ENCODE data around the gene TLE3. TPM values are rescaled to one million over a fixed set of nuclear protein-coding genes. Genes with fewer than 3 reads are reported as not detected.
"Not testable (repeated sequence)": the region's sequence is repeated elsewhere in the genome, so short reads cannot be mapped to it uniquely, and the experiment has no call there.

Gene TLE3
- 32.5 TPM for polyA plus RNA-seq (ENCODE audit: insufficient read length)

DNA sequence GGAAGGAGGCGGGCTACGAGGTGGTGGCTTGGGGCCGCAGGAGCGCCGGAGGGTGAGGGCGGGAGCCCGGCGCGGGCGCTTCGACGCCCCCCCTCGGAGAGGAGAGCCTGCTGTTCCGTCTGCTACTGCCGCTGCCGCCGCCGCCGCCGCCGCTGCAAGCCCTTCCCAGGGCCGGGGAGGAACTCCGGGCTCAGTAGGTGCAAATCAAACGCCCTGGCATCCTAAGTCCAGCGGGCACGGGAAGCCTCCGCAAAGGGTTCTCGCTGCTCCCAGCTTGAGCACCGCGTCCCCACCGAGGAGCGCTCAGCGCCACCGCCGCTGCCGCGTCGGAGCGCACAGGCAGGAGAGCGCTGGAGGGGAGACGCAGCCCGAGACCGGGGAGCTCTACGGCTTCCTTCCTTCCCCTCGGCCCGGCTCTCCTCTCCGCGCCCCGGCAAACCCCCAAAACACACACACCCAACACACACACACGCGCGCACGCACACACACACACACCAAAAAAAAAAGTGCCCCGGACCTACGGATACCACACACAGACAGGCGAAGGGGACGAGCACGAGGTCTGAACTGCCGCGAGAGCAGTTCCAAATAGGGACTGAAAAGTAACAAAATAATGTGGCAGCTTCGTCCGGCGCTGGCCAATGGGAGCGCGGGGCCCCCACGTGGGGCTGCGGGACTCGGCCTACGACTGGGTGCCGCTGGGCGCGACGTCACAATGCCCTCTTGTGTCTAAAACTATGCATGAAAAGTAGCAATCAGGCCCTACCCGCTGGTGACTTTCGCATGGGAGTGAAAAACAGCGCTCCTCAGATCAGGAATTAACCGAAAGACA is at the start of gene TLE3:
TLE3 (minus strand) TSS at position 597 of the 832 bp plus-strand sequence. CDS start 1,119 bp downstream, outside the sequence.
- DNase-seq = peak; percentile 98

DNA sequence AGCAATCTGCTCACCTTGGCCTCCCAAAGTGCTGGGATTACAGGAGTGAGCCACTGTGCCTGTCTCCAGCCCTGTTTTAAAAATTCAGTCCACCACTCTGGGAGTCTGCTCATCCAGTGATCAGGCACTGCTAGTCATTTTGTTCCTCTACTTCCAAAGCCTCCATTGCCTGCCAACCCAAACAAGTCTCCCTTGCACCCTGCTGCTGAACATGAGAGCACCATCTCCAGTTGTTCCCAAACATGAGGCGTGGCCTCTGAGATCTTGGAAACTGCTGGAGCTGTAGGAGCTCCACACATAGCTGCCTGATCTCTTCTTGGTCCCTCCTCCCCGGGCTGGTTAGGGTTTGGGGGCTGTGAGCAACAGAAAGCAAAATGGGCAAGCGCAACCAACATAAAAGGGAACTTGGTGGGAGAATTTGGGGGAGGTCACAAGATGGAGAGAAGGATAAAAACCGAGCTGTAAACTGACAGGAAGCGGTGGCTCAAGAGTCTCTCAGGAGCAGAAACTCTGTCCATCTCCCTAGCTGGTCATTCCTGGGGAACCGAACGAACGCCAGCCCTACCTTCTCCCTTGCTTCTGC is 49.6 kb upstream of the TLE3 start:
- no peak for DNase-seq

DNA sequence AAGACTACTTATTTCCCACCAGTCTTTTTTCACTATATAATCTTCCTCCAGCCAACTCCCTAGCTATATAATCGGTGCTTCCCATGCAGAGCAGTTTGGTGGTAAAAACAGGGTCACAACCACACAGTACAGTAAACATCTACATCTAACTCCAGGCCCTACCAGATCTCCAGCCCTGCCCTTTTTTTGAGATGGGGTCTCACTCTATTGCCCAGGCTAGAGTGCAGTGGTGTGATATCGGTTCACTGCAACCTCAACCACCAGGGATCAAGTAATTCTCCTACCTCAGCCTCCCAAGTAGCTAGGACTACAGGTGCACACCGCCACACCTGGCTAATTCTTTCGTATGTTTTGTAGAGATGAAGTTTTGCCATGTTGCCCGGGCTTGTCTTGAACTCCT is 49.1 kb upstream of the TLE3 start:
- DNase-seq = no peak

DNA sequence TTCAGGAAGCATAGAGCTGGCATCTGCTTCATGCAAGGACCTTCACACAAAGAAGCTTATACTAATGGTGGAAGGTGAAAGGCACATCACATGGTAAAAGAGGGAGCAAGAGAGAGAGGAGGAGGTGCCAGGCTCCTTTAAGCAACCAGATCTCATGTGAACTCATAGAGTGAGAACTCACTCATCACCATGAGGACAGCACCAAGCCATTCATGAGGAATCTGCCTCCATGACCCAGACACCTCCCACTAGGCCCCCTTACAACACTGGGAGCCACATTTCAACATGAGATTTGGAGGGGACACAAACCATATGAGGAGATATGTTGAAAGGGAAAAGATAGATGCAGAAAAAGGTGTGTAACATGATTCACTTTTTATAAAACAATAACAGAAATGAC is 48.4 kb upstream of the TLE3 start:
- no peak for DNase-seq

DNA sequence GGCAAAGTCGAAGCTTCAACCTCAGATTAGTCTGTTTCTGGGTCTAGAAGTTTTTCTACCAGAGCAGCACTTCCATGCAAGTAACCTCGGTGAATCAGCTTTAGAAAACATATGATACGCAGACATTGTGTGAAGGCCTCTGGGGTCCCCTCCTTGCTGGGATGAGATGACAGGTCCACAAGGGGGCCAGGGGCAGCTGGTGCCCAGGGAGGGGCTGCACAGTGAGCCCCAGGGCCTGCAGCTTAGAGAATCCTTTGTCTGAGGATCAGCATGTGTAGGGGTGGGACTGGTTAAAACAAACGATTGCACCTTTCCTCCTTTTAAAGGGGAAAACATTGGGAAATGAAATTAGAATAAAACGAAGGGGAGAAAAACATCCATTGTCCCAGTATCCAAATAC is 47.5 kb upstream of the TLE3 start:
- DNase-seq = no peak

DNA sequence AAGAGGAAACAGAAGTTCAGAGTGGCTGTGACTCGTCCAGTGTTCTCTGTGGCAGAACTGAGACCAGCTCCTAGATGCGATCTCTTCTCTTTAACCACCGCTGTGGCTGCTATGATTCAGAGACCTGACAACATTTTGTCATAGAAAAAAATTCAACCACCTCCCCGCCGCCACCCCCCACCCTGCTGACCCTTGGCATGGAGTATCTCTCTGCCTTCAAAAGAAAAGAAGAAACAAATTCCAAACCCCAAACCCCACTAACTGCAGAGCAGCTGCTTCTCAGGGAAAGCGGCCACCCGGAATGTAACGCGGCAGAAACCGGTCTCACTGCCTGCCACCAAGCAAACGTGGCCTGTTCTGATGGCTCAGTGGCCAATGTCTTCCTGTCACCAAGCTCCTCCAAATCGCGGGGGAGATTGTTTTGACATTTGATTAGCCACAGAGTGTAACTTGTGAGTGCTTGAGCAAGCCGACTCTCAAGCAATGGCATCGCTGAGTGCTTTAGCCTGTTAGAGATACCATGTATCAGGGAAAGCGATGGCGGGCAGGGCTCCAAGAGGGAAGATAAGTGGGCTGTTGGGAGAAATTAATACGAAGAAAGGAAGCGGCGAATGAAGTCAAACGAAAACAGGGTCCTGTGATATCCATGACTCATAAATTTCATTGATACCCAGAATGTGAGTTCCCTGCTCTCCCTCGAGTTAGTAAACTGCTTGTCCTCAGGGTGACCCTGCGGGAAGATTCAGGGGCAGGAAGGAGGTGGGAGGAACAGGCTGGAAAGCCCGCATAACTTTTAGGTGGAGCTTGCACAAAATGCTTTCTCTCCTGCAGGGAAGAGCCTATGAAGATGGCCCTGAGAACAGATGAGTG is 44.8 kb upstream of the TLE3 start:
- DNase-seq = no peak

DNA sequence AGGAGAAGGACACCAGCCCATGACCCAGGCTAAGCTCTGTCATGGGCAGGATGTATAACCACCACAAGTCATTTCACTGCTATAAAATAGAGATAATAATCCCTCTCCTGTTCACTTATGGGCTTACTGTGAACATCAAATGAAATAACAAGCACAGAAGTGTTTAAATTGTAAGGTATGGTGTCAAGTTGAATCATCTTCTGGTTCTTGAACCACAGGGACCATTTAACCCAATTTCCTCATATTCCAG is 44.3 kb upstream of the TLE3 start:
- DNase-seq = no peak

DNA sequence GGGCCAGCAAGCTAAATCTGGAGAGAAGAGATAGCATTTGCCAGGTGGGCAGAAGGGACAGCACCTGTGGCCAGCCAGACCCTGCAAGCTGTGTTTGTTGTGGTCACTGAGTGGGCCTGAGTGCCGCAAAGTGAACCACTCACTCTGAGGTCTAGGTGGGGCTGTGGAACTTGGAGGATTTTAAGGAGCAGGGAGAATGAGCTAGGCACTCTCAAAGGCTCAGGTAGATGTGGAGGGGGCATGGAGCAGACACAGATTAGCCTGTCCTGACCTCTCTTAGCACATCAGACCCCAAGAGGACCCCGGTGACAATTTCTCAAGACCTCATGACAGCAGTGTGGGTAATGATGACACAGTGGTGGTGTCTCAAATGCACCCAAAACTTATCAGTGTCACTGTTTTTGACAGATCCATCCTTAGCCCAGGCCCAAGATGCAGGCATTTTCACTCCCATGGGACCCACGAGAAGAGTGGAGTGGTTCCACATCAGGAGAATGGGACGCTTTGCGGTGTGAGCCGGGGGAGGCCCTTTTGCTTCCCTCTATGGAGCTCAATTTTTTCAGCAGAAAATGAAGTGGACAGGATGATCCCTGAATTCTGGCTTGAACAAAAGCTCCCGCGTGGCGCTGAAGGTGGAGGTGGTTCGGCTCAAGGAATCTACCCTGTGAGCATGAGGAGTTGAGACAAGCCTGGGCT is 43.8 kb upstream of the TLE3 start:
- no peak for DNase-seq

DNA sequence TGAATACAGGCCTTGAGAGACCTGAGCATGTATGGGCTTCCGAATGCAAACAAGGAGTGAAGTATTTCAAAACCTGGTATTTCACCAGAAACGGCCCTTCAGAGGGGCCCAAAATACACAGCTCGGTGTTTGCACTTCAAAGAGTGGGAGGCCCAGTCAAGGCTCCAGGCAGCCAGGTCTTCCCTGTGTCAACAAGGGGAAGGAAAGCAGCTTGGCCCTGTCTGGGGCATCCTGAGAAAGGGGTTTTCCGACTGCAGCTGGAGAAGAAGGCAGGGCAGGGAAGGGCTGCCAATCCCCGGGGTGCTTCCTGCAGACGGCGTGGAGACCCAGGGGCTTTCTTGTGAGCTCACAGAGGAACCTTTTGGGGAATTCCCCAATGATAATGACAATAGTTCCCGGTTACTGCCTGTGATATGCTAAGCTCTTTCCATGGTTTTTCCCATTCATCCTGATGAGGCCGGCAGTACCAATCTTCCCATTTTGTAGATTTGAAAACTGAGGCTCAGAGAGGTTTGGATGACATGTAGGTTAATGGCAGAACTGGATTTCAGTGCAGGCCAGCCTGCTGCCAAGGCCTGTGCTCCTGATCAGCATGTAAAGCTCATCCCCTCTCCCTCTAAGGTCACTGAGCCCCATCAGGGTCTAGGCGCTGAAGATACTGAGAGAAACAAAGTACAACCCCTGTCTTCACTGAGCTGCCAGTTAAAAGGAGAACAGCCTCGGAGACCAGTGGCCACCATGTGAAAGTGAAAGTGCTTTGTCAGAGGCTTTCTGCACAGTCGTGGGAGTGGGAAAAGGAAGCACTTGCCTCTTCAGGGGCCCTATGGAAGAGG is 43.0 kb upstream of the TLE3 start:
- no peak for DNase-seq

DNA sequence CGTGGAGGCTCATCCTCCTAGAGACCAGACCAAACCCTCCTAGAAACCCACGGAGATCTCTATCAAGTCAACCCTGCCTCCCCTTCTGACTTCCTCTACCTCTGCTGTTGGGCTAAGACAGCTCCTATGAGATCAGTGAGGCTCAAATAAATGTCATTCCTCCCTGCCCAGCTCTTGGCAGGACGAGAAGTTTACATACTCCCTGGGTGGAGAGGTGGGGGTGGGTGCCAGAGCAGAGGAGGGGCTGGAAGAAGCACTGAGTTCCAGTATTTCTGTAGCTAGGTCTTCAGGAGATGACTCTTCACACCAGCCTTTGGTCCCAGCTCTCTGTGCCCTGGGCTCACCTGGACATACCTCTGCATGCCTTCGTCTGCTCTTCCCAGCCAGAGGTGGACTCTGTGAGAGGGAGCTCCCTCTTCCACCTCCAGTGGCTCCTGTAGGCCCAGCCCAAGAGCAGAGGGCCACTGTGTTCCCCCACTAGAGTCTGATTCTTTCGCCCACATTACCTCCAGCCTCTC is 42.4 kb upstream of the TLE3 start:
- no peak for DNase-seq

DNA sequence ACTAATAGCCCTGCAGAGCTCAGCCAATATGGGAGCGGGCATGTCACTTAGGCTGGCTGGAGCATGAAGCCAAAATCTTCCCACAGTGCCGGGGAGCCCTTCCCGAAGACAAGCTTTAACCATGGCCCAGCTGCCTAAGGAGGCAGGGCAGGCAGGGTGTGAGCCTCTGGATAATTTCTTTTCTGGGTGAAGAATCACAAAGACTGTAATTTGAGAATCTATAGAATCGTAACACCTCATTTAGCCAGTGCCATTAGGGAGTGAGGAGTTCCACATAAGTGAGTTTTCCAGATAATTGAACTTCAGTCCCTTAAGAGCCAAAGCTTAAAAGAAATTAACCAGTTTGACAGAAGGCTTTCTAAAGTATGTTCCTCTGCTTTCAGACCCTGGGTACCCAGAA is 40.2 kb upstream of the TLE3 start:
- DNase-seq = no peak

DNA sequence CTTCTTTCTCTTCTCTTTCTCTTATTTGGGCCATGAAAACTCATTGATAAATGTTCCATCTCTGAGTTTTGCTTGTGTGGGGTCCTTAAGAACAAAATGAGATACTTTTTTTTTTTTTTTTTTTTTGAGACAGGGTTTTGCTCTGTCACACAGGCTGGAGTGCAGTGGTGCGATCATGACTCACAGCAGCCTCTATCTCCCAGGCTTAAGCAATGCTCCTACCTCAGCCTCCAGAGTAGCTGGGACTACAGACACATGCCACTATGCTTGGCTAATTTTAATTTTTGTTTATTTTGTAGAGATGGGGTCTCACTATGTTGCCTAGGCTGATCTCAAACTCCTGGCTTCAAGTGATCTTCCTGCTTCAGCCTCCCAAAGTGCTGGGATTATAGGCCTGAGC is 39.3 kb upstream of the TLE3 start:
- DNase-seq = not testable (repeated sequence)

DNA sequence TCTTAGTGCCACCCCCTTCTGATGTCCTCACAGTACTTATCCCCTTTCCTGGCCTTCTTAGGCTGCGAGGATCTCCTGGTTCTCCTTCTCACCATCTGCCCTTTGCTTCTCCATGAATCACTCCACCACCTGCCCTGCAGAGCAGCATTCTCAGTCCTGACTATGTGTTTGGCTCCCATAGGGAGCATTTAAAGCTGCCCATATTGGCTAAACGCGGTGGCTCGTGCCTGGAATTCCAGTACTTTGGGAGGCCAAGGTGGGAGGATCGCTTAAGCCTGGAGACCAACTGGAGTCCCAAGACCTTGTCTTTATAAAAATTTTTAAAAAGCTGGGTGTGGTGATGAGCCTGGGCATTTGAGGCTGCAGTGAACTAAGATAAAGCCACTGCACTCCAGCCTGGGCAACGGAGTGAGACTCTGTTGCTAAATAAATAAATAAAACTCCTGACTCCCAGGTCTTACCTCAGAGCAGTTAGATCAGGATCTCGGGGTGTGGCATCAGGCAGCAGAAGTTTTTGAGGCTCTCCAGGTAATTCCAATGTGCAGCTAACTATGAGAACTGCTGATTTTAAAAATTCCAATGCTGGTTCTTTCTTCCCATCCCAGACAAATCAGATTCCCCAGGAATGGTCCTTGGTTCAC is 36.2 kb upstream of the TLE3 start:
- DNase-seq = no peak

DNA sequence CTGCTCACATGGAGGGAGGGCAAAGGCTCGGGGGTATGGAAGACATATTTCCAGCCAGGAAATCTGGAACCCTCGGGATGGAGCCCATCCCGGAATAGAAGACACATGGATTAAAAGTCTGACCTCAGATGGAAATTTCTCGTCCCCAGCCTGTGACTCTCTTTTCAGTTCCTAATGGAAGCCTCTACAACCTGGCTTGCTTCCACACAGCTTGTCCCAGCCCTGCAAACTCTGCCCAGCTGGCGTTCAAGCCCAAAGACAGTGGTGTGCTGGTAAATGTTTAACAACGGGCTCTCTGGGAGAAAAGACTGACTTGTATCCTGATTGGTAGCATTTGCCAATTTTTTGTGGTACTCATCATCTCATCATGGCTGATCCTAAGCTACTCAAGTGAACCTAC is 35.6 kb upstream of the TLE3 start:
- no peak for DNase-seq

DNA sequence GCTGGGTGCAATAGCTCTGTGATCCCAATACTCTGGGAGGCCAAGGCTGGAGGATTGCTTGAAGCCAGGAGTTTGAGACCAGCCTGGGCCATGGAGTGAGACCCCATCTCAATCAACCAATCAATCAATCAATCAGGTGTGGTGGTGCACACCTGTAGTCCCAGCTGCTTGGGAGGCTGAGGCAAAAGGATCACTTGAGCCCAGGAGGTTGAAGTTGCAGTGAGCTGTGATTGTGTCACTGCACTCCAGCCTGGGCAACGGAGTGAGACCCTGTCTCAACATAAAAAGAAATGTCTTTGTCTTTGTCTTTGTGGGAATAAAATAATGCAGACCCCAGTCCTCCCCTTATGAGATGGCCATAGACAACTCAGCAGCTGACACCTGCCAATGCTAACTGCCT is 34.9 kb upstream of the TLE3 start:
- DNase-seq = no peak

DNA sequence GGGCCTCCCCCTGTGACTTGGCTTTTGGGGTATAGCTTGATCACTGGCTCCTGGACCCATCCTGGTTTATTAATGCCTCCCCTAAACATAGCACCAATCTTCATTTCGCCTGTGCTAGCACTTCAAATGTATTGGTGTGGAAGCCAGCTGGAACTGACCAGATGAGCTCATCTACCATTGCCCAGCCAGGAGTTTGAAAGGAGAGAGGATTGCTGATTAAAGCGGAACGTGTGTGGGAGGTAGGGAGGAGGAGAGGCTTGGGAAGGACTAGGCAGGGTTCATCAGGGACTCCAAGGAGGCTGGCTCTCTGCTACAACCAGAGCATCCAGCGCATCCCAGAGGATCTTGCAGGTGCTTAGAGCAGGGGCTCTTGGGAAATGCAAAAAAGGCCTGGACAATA is 34.4 kb upstream of the TLE3 start:
- peak; percentile 74 for DNase-seq

DNA sequence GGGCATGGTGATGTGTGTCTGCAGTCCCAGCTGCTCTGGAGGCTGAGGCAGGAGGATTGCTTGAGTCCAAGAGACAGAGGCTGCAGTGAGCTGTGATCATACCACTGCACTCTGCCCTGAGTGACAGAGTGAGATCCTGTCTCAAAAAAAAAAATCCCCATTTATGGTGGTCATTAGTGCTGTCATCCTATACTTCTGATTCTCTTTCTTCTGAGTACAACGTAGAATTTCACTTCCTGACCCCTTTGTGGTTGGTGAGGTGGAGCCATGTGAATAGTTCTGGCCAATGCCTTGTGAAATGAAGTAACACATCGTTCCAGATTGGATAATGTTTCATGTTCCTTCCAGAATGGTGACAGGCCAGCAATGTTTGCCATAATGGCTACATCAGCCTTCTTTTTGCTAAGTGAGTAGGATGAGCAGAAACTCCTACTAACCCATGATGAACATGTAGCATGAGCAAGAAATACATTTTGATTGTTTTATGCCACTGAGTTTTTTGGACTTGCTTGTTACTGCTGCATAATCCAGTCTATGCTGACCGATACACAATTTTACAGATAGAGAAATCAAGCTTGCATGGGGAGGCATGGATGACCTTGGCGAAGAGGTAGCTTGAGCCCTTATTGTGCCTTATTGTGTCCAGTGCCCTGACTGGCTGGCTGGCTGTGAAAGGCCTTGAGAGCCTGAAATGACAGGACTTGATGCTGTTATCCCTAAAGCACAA is 30.9 kb upstream of the TLE3 start:
- no peak for DNase-seq

DNA sequence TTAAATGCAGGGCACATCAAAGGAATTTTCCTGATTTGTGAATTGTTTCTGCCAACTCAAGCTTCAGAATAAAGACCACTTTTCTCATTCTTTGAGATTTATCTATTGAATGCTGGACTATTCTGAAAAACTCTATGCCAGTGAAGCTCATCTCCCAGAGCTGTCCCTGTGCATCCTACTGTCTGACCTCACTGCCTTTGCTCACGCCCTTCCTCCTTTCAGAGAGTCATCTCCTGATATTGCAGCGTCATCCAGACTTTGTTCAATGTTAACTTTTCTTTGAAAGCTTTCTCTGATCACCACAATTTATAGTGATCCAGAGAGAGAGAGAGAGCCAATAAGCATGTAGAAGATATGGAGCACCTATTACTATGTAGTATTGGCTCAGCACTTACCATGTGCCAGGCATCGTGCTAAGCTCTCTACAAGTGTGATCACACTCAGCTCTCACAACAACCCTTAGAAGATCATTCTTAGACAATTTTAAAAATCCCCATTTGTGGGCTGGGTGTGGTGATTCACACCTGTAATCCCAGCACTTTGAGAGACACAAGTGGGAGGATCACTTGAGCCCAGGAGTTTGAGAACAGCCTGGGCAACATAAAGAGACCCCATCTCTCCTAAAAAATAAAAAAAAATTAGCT is 30.2 kb upstream of the TLE3 start:
- DNase-seq = no peak

DNA sequence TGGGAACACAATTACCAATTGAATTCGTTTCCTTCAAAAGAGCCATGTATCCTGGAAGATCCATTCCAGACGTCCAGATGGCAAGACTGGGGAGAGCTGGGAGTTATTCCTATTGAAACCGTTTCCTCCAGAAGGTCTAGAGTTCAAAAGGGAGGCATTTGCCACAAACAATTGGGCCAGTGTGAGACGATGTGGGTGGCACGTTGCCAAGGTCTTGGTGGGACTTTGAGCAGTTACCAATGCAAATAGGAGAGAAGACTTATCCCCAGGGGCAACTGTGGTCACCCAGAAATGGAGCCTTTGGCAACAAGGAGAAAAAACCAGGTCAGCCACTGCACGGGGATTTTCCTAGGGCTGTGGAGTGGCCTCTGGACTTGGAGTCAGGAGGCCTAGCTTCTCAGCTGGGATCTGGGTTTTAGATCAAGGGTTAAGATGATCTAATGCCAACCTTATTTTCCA is 29.6 kb upstream of the TLE3 start:
- DNase-seq = no peak

DNA sequence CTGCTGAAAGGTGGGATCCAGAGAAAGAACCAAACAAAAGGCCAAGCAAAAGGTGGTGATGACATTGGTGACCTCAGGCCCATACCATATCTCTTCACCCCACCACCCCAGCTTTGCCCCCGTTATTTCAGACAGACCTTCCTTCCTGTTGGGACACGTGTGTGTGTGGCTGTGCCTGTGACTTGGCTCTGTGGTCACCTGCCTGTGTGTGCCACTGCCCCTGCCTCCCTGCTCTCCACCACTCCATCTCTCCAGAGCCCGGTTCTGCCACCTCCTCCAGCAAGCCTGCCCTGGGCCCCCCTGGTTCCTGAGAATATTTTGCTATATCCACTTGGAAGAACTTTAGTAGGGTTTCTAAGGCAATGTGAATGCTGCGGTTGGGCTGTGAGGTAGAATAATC is 28.6 kb upstream of the TLE3 start:
- no peak for DNase-seq
